Measurements from ENCODE around the gene DNAJC17. TPM values are rescaled to one million over a fixed set of nuclear protein-coding genes. Genes with fewer than 3 reads are reported as not detected.

Gene DNAJC17
- total RNA-seq, 1 experiment from 2014 or later: 39.3 TPM

DNA sequence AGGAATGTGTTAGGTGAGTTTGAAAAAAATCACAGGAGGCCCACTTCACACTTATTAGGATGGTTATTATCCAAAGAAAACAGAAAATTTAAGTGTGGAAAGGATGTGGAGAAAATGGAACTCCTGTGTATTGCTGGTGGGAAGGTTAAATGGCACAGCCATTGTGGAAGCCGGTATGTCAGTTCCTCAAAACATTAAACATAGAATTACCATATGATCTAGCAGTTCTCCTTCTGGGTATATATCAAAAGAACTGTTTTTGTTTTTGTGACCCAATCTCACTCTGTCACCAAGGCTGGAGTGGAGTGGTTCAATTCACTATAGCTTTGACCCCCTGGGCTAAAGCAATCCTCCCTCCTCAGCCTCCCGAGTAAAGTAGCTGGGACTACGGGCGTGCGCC lies 10.8 kb downstream of the DNAJC17 start:
- CTCF ChIA-PET: interaction anchor here (0.6 kb wide), 1 partner anchor 83 kb away, joined by 6 read pairs; no protein-coding TSS in a partner anchor

GRCh38 chr15:40796041-40796440 lies 11.2 kb downstream of the DNAJC17 start:
- DNase-seq (ENCODE audit: low read depth, low spot score) (no peak), ATAC-seq (no peak)
- CTCF ChIA-PET: interaction anchor here (0.6 kb wide), 1 partner anchor 210 kb away, joined by 3 read pairs; no protein-coding TSS in a partner anchor
- Histone ChIP-seq H3K27ac (ENCODE audit: low read length) (no peak overlapping the region), H3K4me1 (ENCODE audit: control insufficient read depth, insufficient read depth, low read length) (peaks cover 9% of the 10 kb centered on the region), H3K9me3 (ENCODE audit: control insufficient read depth, insufficient read depth, low read depth, low read length) (no peaks in the 10 kb centered on the region), H3K4me3 (ENCODE audit: low read depth in 2 of 2, low read length in 2 of 2) (no peak overlapping the region), H3K27me3 (ENCODE audit: control insufficient read depth, insufficient read depth, low read length) (no peaks in the 10 kb centered on the region), H3K36me3 (ENCODE audit: control insufficient read depth, insufficient read depth, low read length) (no peaks in the 10 kb centered on the region)
- POLR2A ChIA-PET: interaction anchor here (0.5 kb wide), 1 partner anchor 211 kb away, joined by 10 read pairs; no protein-coding TSS in a partner anchor
- BruUV-seq (replicated peaks): no TSS peak
- intact Hi-C loops (cut with micrococcal nuclease; ENCODE audit: unreplicated experiment): no loop called here
- TF ChIP-seq TCF7L2 (IDR thresholded peaks at IDR 0.05; ENCODE audit: low read depth, low read length) (no peak), POLR2AphosphoS5 (IDR thresholded peaks at IDR 0.05; ENCODE audit: low read depth, low read length) (no peak), SIN3A (IDR thresholded peaks at IDR 0.05; ENCODE audit: borderline replicate concordance, insufficient read depth, low read depth, low read length) (no peak), REST (IDR thresholded peaks at IDR 0.05; ENCODE audit: insufficient read depth in 1 of 2, low read depth in 2 of 2, low read length in 1 of 2) (no peak), CTCF (IDR thresholded peaks at IDR 0.05) (no peak)
- in situ Hi-C loops (cut with HindIII; ENCODE audit: low pct_unique_long_range_greater_than_20kb, low sequenced_read_pairs): loop anchor here (25.0 kb wide), 1 partner anchor 159 kb away; no protein-coding TSS in a partner anchor

More for the DNA sequence above, 10.8 kb downstream of the DNAJC17 start:
- Histone ChIP-seq H3K27me3 (ENCODE audit: control insufficient read depth, insufficient read depth, low read length) (no peaks in the 10 kb centered on the region), H3K9me3 (ENCODE audit: control insufficient read depth, insufficient read depth, low read depth, low read length) (no peaks in the 10 kb centered on the region), H3K27ac (ENCODE audit: low read length) (no peak overlapping the region), H3K4me3 (ENCODE audit: low read depth in 2 of 2, low read length in 2 of 2) (no peak overlapping the region), H3K4me1 (ENCODE audit: control insufficient read depth, insufficient read depth, low read length) (peaks cover 9% of the 10 kb centered on the region), H3K36me3 (ENCODE audit: control insufficient read depth, insufficient read depth, low read length) (no peaks in the 10 kb centered on the region)
- no peak for DNase-seq (ENCODE audit: low read depth, low spot score)
- ATAC-seq: no peak
- intact Hi-C loops (cut with micrococcal nuclease; ENCODE audit: unreplicated experiment): no loop called here
- TF ChIP-seq REST (IDR thresholded peaks at IDR 0.05; ENCODE audit: insufficient read depth in 1 of 2, low read depth in 2 of 2, low read length in 1 of 2) (no peak), SIN3A (IDR thresholded peaks at IDR 0.05; ENCODE audit: borderline replicate concordance, insufficient read depth, low read depth, low read length) (no peak), POLR2AphosphoS5 (IDR thresholded peaks at IDR 0.05; ENCODE audit: low read depth, low read length) (no peak), CTCF (IDR thresholded peaks at IDR 0.05) (no peak), TCF7L2 (IDR thresholded peaks at IDR 0.05; ENCODE audit: low read depth, low read length) (no peak)
- POLR2A ChIA-PET: no interaction called here
- BruUV-seq (replicated peaks): no TSS peak
- in situ Hi-C loops (cut with HindIII; ENCODE audit: low pct_unique_long_range_greater_than_20kb, low sequenced_read_pairs): loop anchor here (25.0 kb wide), 1 partner anchor 159 kb away; no protein-coding TSS in a partner anchor
